HepG2 (cell line): ENCODE data around the gene C1QL4. TPM values are rescaled to one million over a fixed set of nuclear protein-coding genes. Genes with fewer than 3 reads are reported as not detected.

Experiments used
- ATAC-seq: fragments of 200-7000 bp; cut with Tn5 transposase; 3 replicates; pipeline ENCODE4 v1.9.1; 2020; ENCODE audit warnings: mild to moderate bottlenecking, moderate library complexity
- BruUV-seq: library from RNA; stranded (reverse); fragments of 400-500 nt; replicated peaks from 2 replicates; lab custom pipeline; 2021; lab: Mats Ljungman, UMichigan
- CTCF ChIA-PET: fragments of 300-600 bp; formaldehyde crosslinking; extraction: SDS; loops from one replicate; lab custom pipeline; 2021; ENCODE audit warnings: low total read pairs, inconsistent platforms, low intra/inter-chr PET ratio; lab: Yijun Ruan, JAX
- POLR2A ChIA-PET: fragments of 350-600 bp; sonication (Branson Sonifier 250); formaldehyde crosslinking; loops from one replicate; lab custom pipeline; 2020; ENCODE audit warnings: antibody characterized with exemption, inconsistent platforms; lab: Yijun Ruan, JAX
- DNase-seq: peaks from one replicate; pipeline ENCODE4 v3.0.0-alpha.2; 2015; ENCODE audit warnings: low spot score
- FAIRE-seq: peaks from 3 replicates; lab custom pipeline; 2011; peaks lifted over from hg19 to GRCh38; lab: Jason Lieb, UNC
- H2AFZ ChIP-seq: one replicate; pipeline ENCODE4 v1.6.1; 2011; ENCODE audit warnings: low read length, inconsistent platforms
- H3K27ac ChIP-seq: fragments of 300-600 bp; 3 replicates; pipeline ENCODE4 v1.8.0; 2011; ENCODE audit warnings: mixed run types, mild to moderate bottlenecking, mixed read lengths, low read length, inconsistent platforms; ENCODE audit not compliant: insufficient read depth; ENCODE audit errors: extremely low read length
- H3K27me3 ChIP-seq, 2 experiments: fragments of 200-600 bp in 1 of 2; 2 replicates in 1 of 2; 3 replicates in 1 of 2; pipeline versions ENCODE4 v1.6.0 to v1.8.0; 2011; ENCODE audit warnings: low read length in 2 of 2, mild to moderate bottlenecking in 2 of 2, moderate library complexity in 2 of 2, inconsistent platforms in 1 of 2; ENCODE audit not compliant: insufficient read depth in 2 of 2, control insufficient read depth in 1 of 2
- H3K36me3 ChIP-seq, 2 experiments: fragments of 200-600 bp in 1 of 2; replicated peaks in 1 of 2; 2 replicates in 1 of 2; 3 replicates in 1 of 2; pipeline versions ENCODE4 v1.5.1 to v1.8.0; 2011; ENCODE audit warnings: low read length in 2 of 2, inconsistent platforms in 1 of 2; ENCODE audit not compliant: insufficient read depth in 2 of 2, control insufficient read depth in 1 of 2
- H3K4me1 ChIP-seq: 2 replicates; pipeline ENCODE4 v1.5.1; 2012; ENCODE audit warnings: low read length, inconsistent platforms; ENCODE audit not compliant: insufficient read depth
- H3K4me2 ChIP-seq: 2 replicates; pipeline ENCODE4 v1.6.0; 2011; ENCODE audit warnings: low read depth, low read length, inconsistent platforms
- H3K4me3 ChIP-seq, 3 experiments: fragments of 200-600 bp in 1 of 3; sonication (generic), shearing (Covaris generic) in 1 of 3; replicated peaks in 1 of 3; 2 replicates each; pipeline ENCODE4 v1.5.1; 2011 to 2016; ENCODE audit warnings: low read length in 3 of 3, inconsistent platforms in 2 of 3, low read depth in 2 of 3, mild to moderate bottlenecking in 2 of 3, control low read depth in 1 of 3, mixed read lengths in 1 of 3; ENCODE audit not compliant: insufficient read depth in 1 of 3
- H3K79me2 ChIP-seq: one replicate; pipeline ENCODE4 v1.6.1; 2011; ENCODE audit warnings: low read length, inconsistent platforms; ENCODE audit not compliant: insufficient read depth
- H3K9ac ChIP-seq: 2 replicates; pipeline ENCODE4 v1.6.0; 2011; ENCODE audit warnings: mild to moderate bottlenecking, low read depth, low read length, inconsistent platforms; ENCODE audit not compliant: insufficient read depth
- H3K9me3 ChIP-seq: 2 replicates; pipeline ENCODE4 v1.5.1; 2012; ENCODE audit warnings: mild to moderate bottlenecking, low read length
- H4K20me1 ChIP-seq: 2 replicates; pipeline ENCODE4 v1.6.0; 2011; ENCODE audit warnings: inconsistent platforms, mild to moderate bottlenecking, low read length, moderate library complexity; ENCODE audit not compliant: insufficient read depth
- AGO1 ChIP-seq: fragments of 200-400 bp; formaldehyde crosslinking; IDR thresholded peaks from 2 replicates; pipeline ENCODE4 v1.6.1; 2017; ENCODE audit warnings: mild to moderate bottlenecking, low read depth, low read length, moderate library complexity; ENCODE audit not compliant: poor library complexity, severe bottlenecking
- FOXO1 ChIP-seq: sonication (generic); formaldehyde crosslinking; IDR thresholded peaks from 2 replicates; pipeline ENCODE4 v1.4.0; 2020; ENCODE audit warnings: missing genetic modification reagents
- MTA3 ChIP-seq: sonication (generic); formaldehyde crosslinking; IDR thresholded peaks from 2 replicates; pipeline ENCODE4 v1.4.0; 2020; ENCODE audit warnings: missing genetic modification reagents
- NPAS2 ChIP-seq: sonication (generic); formaldehyde crosslinking; IDR thresholded peaks from 2 replicates; pipeline ENCODE4 v1.8.0; 2022; ENCODE audit warnings: mild to moderate bottlenecking, missing genetic modification reagents, borderline replicate concordance
- POLR2AphosphoS2 ChIP-seq: IDR thresholded peaks from 2 replicates; pipeline ENCODE4 v1.6.1; 2011; ENCODE audit warnings: low read depth, low read length, improper control_type of control experiment
- RELA ChIP-seq: sonication (generic); formaldehyde crosslinking; IDR thresholded peaks from 2 replicates; pipeline ENCODE4 v1.4.0; 2020; ENCODE audit warnings: missing genetic modification reagents
- STAT6 ChIP-seq: sonication (generic); formaldehyde crosslinking; IDR thresholded peaks from 2 replicates; pipeline ENCODE4 v1.4.0; 2020; ENCODE audit warnings: missing genetic modification reagents, mild to moderate bottlenecking, borderline replicate concordance
- THRA ChIP-seq: sonication (generic); formaldehyde crosslinking; IDR thresholded peaks from 2 replicates; pipeline ENCODE4 v1.4.0; 2020; ENCODE audit warnings: missing genetic modification reagents, borderline replicate concordance
- ZBTB7B ChIP-seq: sonication (generic); formaldehyde crosslinking; IDR thresholded peaks from 2 replicates; pipeline ENCODE4 v1.4.0; 2020; ENCODE audit warnings: missing genetic modification reagents
- ZBTB8A ChIP-seq: sonication (generic); formaldehyde crosslinking; IDR thresholded peaks from 2 replicates; pipeline ENCODE4 v1.4.0; 2020; ENCODE audit warnings: mild to moderate bottlenecking, low read depth, missing genetic modification reagents, borderline replicate concordance
- ZNF292 ChIP-seq: sonication (generic); formaldehyde crosslinking; IDR thresholded peaks from 2 replicates; pipeline ENCODE4 v1.8.1; 2022; ENCODE audit warnings: mild to moderate bottlenecking, low read depth, missing genetic modification reagents, borderline replicate concordance
- ZNF619 ChIP-seq: sonication (generic); formaldehyde crosslinking; IDR thresholded peaks from 2 replicates; pipeline ENCODE4 v1.4.0; 2020; ENCODE audit warnings: mild to moderate bottlenecking, missing genetic modification reagents
- ZNF672 ChIP-seq: sonication (generic); formaldehyde crosslinking; IDR thresholded peaks from 2 replicates; pipeline ENCODE4 v1.8.1; 2022; ENCODE audit warnings: missing genetic modification reagents
- ZSCAN9 ChIP-seq: IDR thresholded peaks from 2 replicates; pipeline ENCODE4 v1.6.1; 2016; ENCODE audit warnings: borderline replicate concordance
- WGBS: methylation state at CpG from one replicate; pipeline ENCODE4 v1.1.6; 2017; ENCODE audit warnings: low lambda C conversion rate; 5-methylcytosine and 5-hydroxymethylcytosine counted together
- in situ Hi-C: cut with HindIII; loops from 2 replicates; pipeline ENCODE4 v1.10.0; 2017; ENCODE audit warnings: low pct_unique_long_range_greater_than_20kb; ENCODE audit not compliant: extremely low pct_ligation_motif_present
- intact Hi-C: fragments of 100-400 bp; cut with micrococcal nuclease; formaldehyde crosslinking; loops from one replicate; pipeline ENCODE4 v1.10.0; 2022; ENCODE audit not compliant: unreplicated experiment
- polyA plus RNA-seq, 8 experiments: library from polyadenylated mRNA; depleted of rRNA in 3 of 8; stranded (reverse) in 7 of 8; unstranded in 1 of 8; fragments of >200 nt; fragmentation: Illumina TruSeq in 4 of 8; extraction: Trizol in 4 of 8; gene quantifications; 2 replicates each; pipeline versions ENCODE4 v1.2.1 to v1.2.3, GENCODE V29; 2011 to 2016; ENCODE audit warnings: low read depth in 4 of 8, missing spikeins in 1 of 8, mixed read lengths in 1 of 8; ENCODE audit not compliant: insufficient read depth in 1 of 8
- total RNA-seq, 5 experiments: library from RNA; depleted of rRNA; stranded (reverse); fragments of >200 nt; fragmentation: Illumina TruSeq; extraction: Trizol; gene quantifications; 2 replicates each; pipeline ENCODE4 v1.2.3, GENCODE V29; 2016; ENCODE audit warnings: low read depth in 1 of 5
- TF ChIP-seq, protein P1 (sequence below): sonication (generic); formaldehyde crosslinking; IDR thresholded peaks from 2 replicates; pipeline ENCODE4 v1.5.0; 2020; ENCODE audit warnings: missing genetic modification reagents
- TF ChIP-seq, protein P2 (sequence below): sonication (generic); formaldehyde crosslinking; IDR thresholded peaks from 2 replicates; pipeline ENCODE4 v1.8.0; 2022; ENCODE audit warnings: mild to moderate bottlenecking, missing genetic modification reagents; ENCODE audit not compliant: insufficient replicate concordance

Gene C1QL4
- total and polyA plus RNA-seq, 2 of the 13 experiments (the other 11 are each of a cell fraction or from before 2014, with no cell fraction given) = 0.03 TPM; not detected in 1

- TF ChIP-seq POLR2AphosphoS2 = no peak
- no peak for TF ChIP-seq ZNF292 (CRISPR knock-in tag)
- no peak for TF ChIP-seq ZNF619 (CRISPR knock-in tag)
- no peak for TF ChIP-seq THRA
- TF ChIP-seq RELA (CRISPR knock-in tag) = no peak
- no peak for TF ChIP-seq ZBTB8A (CRISPR knock-in tag)
- no peak for TF ChIP-seq FOXO1 (CRISPR knock-in tag)
- TF ChIP-seq ZNF672 = no peak
Observed at GRCh38 chr12:49341777-49342065, 4.7 kb upstream of the C1QL4 start (continued).

DNA sequence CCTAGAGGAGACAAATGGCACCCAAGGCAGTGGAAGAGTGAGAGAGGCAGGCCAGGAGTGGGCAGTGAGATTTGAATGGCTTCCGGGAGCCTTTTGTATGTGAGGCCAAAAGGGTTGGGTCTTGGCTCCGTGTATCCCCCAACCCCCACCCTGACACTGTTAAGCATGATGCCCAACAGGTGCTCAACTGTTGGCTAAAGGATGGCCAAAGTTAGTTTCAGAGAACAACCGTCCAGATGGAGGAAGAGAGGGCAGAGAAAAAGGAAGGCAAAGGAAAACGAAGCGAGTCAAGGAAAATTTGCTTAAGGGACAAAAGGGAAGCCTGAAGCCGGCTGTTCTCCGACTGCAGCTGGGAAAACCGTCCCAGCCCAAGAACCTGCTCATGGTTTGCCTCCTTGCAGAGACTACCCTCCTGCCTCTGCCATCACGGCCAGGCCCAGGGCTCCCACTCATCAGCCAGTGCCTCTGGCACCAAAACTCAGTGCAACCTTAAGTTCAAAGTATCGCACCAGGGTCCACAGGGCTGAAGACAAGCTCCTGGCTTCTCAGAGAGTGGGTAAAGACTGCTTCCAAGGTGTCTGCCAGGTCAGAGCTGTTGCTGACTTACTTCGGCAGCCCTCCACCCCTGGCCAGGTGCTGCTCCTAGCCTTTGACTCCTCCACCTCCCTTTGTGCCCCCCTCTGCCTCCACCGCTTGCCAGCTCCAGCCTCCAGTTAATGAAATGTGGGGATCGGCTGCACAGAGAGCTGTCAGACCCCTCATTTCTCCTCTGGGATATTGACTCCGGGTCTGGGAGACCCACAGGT is 4.2 kb upstream of the C1QL4 start:
- WGBS = 39% methylated on average over 11 of the region's 14 CpGs
- H2AFZ ChIP-seq = no peak overlapping the region
- H3K36me3 ChIP-seq = no peaks in the 10 kb centered on the region
- no peak for ATAC-seq
- H3K9me3 ChIP-seq = no peaks in the 10 kb centered on the region
- H3K4me2 ChIP-seq = 0 out of 2 replicates have a peak overlapping the region, but pooled peaks have one; percentile 87
- FAIRE-seq = no peak
- no peak overlapping the region for H3K27ac ChIP-seq
- CTCF ChIA-PET = interaction anchor here (1.6 to 3.7 kb wide), 2 partner anchors 9 to 173 kb away, joined by 4 to 56 read pairs; no protein-coding TSS in a partner anchor
- POLR2A ChIA-PET = interaction anchor here (1.1 to 1.7 kb wide), 3 partner anchors 9 to 400 kb away, joined by 4 to 10 read pairs (median 7); partner anchors contain the start of genes TMBIM6 and TROAP
- BruUV-seq = no TSS peak
- peaks cover 47% of the 10 kb centered on the region for H3K4me1 ChIP-seq
- peaks cover 20 to 88% of the 10 kb centered on the region in 2 experiments; a peak in 4 of 5 replicates for H3K27me3 ChIP-seq
- 0 out of 2 replicates have a peak, but pooled peaks cover 6% of the 10 kb centered on the region for H4K20me1 ChIP-seq
- H3K4me3 ChIP-seq = peak overlapping the region in 1 of 3 experiments; percentile 71; a peak in 1 of 6 replicates
- intact Hi-C loops = no loop called here
- DNase-seq = no peak
- no peak overlapping the region for H3K9ac ChIP-seq
- H3K79me2 ChIP-seq = no peaks in the 10 kb centered on the region
- in situ Hi-C loops = loop anchor here (10.0 kb wide), 1 partner anchor 56 kb away; no protein-coding TSS in a partner anchor
- TF ChIP-seq AGO1 (no peak), NPAS2 (CRISPR knock-in tag) (no peak), STAT6 (CRISPR knock-in tag) (no peak), ZBTB7B (CRISPR knock-in tag) (no peak), MTA3 (no peak), ZSCAN9 (CRISPR knock-in tag) (no peak)
- TF ChIP-seq, protein P1, sequence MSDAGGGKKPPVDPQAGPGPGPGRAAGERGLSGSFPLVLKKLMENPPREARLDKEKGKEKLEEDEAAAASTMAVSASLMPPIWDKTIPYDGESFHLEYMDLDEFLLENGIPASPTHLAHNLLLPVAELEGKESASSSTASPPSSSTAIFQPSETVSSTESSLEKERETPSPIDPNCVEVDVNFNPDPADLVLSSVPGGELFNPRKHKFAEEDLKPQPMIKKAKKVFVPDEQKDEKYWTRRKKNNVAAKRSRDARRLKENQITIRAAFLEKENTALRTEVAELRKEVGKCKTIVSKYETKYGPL (CRISPR knock-in tag) = no peak
- TF ChIP-seq, protein P2, sequence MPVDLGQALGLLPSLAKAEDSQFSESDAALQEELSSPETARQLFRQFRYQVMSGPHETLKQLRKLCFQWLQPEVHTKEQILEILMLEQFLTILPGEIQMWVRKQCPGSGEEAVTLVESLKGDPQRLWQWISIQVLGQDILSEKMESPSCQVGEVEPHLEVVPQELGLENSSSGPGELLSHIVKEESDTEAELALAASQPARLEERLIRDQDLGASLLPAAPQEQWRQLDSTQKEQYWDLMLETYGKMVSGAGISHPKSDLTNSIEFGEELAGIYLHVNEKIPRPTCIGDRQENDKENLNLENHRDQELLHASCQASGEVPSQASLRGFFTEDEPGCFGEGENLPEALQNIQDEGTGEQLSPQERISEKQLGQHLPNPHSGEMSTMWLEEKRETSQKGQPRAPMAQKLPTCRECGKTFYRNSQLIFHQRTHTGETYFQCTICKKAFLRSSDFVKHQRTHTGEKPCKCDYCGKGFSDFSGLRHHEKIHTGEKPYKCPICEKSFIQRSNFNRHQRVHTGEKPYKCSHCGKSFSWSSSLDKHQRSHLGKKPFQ (CRISPR knock-in tag) = no peak
